Hepatocyte (in vitro differentiated cells): Measurements from ENCODE around the gene CHORDC1. TPM values are rescaled to one million over a fixed set of nuclear protein-coding genes. Genes with fewer than 3 reads are reported as not detected.
"Not testable (repeated sequence)": the region's sequence is repeated elsewhere in the genome, so short reads cannot be mapped to it uniquely, and the experiment has no call there.

Experiments
- DNase-seq: peaks from one replicate; pipeline ENCODE4 v3.0.0-alpha.2; 2016; ENCODE audit warnings: low spot score
- H2AFZ ChIP-seq: fragments of 200-600 bp; sonication (generic); 2 replicates; pipeline ENCODE4 v1.6.0; 2016; ENCODE audit warnings: antibody characterized with exemption, mild to moderate bottlenecking
- H3K27ac ChIP-seq: fragments of 200-600 bp; sonication (generic); 2 replicates; pipeline ENCODE4 v1.5.1; 2016; ENCODE audit warnings: mild to moderate bottlenecking
- H3K27me3 ChIP-seq: fragments of 200-600 bp; sonication (generic); 2 replicates; pipeline ENCODE4 v1.6.1; 2016
- H3K36me3 ChIP-seq: fragments of 200-600 bp; sonication (generic); replicated peaks from 2 replicates; pipeline ENCODE4 v1.5.1; 2016; ENCODE audit warnings: low read depth; ENCODE audit not compliant: insufficient read depth
- H3K4me1 ChIP-seq: fragments of 200-600 bp; sonication (generic); 2 replicates; pipeline ENCODE4 v1.5.1; 2016; ENCODE audit warnings: mild to moderate bottlenecking, moderate library complexity; ENCODE audit not compliant: insufficient read depth
- H3K4me2 ChIP-seq: fragments of 200-600 bp; sonication (generic); 2 replicates; pipeline ENCODE4 v1.6.0; 2016
- H3K4me3 ChIP-seq: fragments of 200-600 bp; sonication (generic); 2 replicates; pipeline ENCODE4 v1.5.1; 2016; ENCODE audit warnings: mild to moderate bottlenecking
- H3K79me2 ChIP-seq: fragments of 200-600 bp; sonication (generic); 2 replicates; pipeline ENCODE4 v1.6.0; 2017; ENCODE audit warnings: mild to moderate bottlenecking
- H3K9me2 ChIP-seq: fragments of 200-600 bp; sonication (generic); replicated peaks from 2 replicates; pipeline ENCODE4 v1.6.0; 2017; ENCODE audit warnings: mild to moderate bottlenecking; ENCODE audit not compliant: insufficient read depth
- H3K9me3 ChIP-seq: fragments of 200-600 bp; sonication (generic); 2 replicates; pipeline ENCODE4 v1.5.1; 2016; ENCODE audit warnings: low read depth, mild to moderate bottlenecking
- H4K20me1 ChIP-seq: fragments of 200-600 bp; sonication (generic); 2 replicates; pipeline ENCODE4 v1.6.0; 2016; ENCODE audit warnings: mild to moderate bottlenecking; ENCODE audit not compliant: insufficient read depth, poor library complexity, severe bottlenecking
- CTCF ChIP-seq: fragments of 200-600 bp; sonication (generic); IDR thresholded peaks from 2 replicates; pipeline ENCODE4 v1.5.1; 2016; ENCODE audit warnings: antibody characterized with exemption, mild to moderate bottlenecking; ENCODE audit not compliant: poor library complexity
- EZH2 ChIP-seq: fragments of 200-600 bp; sonication (generic); IDR thresholded peaks from 2 replicates; pipeline ENCODE4 v1.6.1; 2016; ENCODE audit warnings: antibody characterized with exemption, mild to moderate bottlenecking, borderline replicate concordance
- EZH2phosphoT487 ChIP-seq: fragments of 200-600 bp; sonication (generic); IDR thresholded peaks from one replicate; pipeline ENCODE4 v1.6.1; 2018; ENCODE audit warnings: antibody characterized with exemption, mild to moderate bottlenecking, low read depth, moderate library complexity; ENCODE audit not compliant: unreplicated experiment, severe bottlenecking
- WGBS: methylation state at CpG from one replicate; pipeline ENCODE4 v1.1.6; 2016; ENCODE audit warnings: low lambda C conversion rate; ENCODE audit errors: missing lambda C conversion rate; 5-methylcytosine and 5-hydroxymethylcytosine counted together
- polyA plus RNA-seq: library from polyadenylated mRNA; unstranded; fragments of >200 nt; fragmentation: Nextera tagmentation; extraction: Ambion mirVana; gene quantifications from 2 replicates; pipeline ENCODE4 v1.2.1, GENCODE V29; 2016
- total RNA-seq: library from RNA; depleted of rRNA; stranded (reverse); fragments of >200 nt; gene quantifications from 2 replicates; pipeline ENCODE4 v1.2.3, GENCODE V29; 2014

CHORDC1 gene
- total and polyA plus RNA-seq, 2 experiments from 2014 or later: 35.9 to 46.6 TPM

DNA sequence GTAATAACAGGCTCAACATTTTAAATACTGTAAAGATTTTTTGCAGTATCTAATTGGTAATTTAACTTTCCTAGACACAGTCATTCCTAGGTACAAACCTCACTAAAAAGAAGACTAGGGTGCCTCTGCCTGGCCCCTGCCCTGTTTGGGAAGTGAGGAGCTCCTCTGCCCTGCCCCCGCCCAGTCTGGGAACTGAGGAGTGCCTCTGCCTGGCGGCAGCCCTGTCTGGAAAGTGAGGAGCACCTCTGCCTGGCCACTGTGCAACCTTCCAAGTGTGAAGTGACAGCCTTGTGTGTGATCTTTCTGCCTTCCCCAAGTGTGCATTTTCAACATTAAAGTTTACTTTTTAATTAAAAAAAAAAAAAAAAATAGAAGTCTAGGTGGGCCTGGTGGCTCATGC lies 4.2 kb downstream of the CHORDC1 start:
- peaks cover 18% of the 10 kb centered on the region for H3K4me1 ChIP-seq
- no peak overlapping the region for H3K27ac ChIP-seq
- no peak overlapping the region for H2AFZ ChIP-seq
- no peak overlapping the region for H3K4me2 ChIP-seq
- H3K9me2 ChIP-seq: no peaks in the 10 kb centered on the region
- DNase-seq: no peak
- WGBS: 94% methylated on average over 2 of the region's 2 CpGs
- peaks cover 49% of the 10 kb centered on the region for H4K20me1 ChIP-seq
- H3K79me2 ChIP-seq: peaks cover 88% of the 10 kb centered on the region
- H3K9me3 ChIP-seq: no peaks in the 10 kb centered on the region
- H3K36me3 ChIP-seq: no peaks in the 10 kb centered on the region
- TF ChIP-seq CTCF (no peak), EZH2phosphoT487 (no peak), EZH2 (no peak)
- no peaks in the 10 kb centered on the region for H3K27me3 ChIP-seq
- H3K4me3 ChIP-seq: no peak overlapping the region

GRCh38 chr11:90216611-90217010 lies 6.2 kb downstream of the CHORDC1 start:
- H3K36me3 ChIP-seq: no peaks in the 10 kb centered on the region
- no peak for DNase-seq
- H4K20me1 ChIP-seq: peaks cover 44% of the 10 kb centered on the region
- H3K79me2 ChIP-seq: peaks cover 94% of the 10 kb centered on the region
- TF ChIP-seq CTCF (no peak), EZH2 (no peak), EZH2phosphoT487 (no peak)
- H3K9me2 ChIP-seq: no peaks in the 10 kb centered on the region
- H3K4me3 ChIP-seq: no peak overlapping the region
- H3K4me1 ChIP-seq: peaks cover 15% of the 10 kb centered on the region
- H2AFZ ChIP-seq: no peak overlapping the region
- no peaks in the 10 kb centered on the region for H3K27me3 ChIP-seq
- 90% methylated on average over 5 of the region's 5 CpGs for WGBS
- no peaks in the 10 kb centered on the region for H3K9me3 ChIP-seq
- H3K4me2 ChIP-seq: no peak overlapping the region
- H3K27ac ChIP-seq: no peak overlapping the region

GRCh38 chr11:90213322-90213721 lies 9.5 kb downstream of the CHORDC1 start:
- TF ChIP-seq EZH2phosphoT487: no peak
- TF ChIP-seq CTCF: no peak
- TF ChIP-seq EZH2: no peak
- WGBS: 95% methylated on average over 3 of the region's 3 CpGs

DNA sequence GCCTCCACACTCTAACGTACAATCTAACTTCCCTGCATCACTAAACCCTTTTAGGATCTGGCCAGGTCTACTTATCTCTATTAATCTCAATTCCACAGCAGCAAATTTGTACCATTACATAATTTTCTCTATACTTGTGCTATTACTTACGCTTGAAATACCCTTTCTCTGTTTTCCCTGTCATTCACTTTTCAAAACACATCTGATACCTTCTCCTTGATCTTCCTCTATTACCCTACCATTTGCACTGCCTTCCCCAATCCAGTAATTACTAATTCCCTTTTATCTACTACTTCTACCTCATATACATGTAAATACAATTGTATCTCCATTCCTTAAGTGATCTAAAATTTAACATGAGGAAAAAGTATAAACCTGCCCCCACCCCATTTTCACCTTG lies 14.0 kb downstream of the CHORDC1 start:
- peaks cover 24% of the 10 kb centered on the region for H3K79me2 ChIP-seq
- no peak overlapping the region for H3K27ac ChIP-seq
- TF ChIP-seq EZH2phosphoT487: no peak
- H2AFZ ChIP-seq: no peak overlapping the region
- no peaks in the 10 kb centered on the region for H4K20me1 ChIP-seq
- no peak overlapping the region for H3K4me2 ChIP-seq
- 91% methylated on average over 2 of the region's 2 CpGs for WGBS
- no peak overlapping the region for H3K4me3 ChIP-seq
- H3K27me3 ChIP-seq: no peaks in the 10 kb centered on the region
- no peak for DNase-seq
- H3K4me1 ChIP-seq: no peaks in the 10 kb centered on the region
- H3K9me2 ChIP-seq: no peaks in the 10 kb centered on the region
- H3K9me3 ChIP-seq: no peaks in the 10 kb centered on the region
- no peaks in the 10 kb centered on the region for H3K36me3 ChIP-seq

More at GRCh38 chr11:90213322-90213721, 9.5 kb downstream of the CHORDC1 start:
- H3K4me3 ChIP-seq: no peak overlapping the region
- DNase-seq: no peak
- H3K4me2 ChIP-seq: no peak overlapping the region
- H3K27ac ChIP-seq: no peak overlapping the region
- no peaks in the 10 kb centered on the region for H3K9me2 ChIP-seq
- H3K4me1 ChIP-seq: no peaks in the 10 kb centered on the region
- H3K9me3 ChIP-seq: no peaks in the 10 kb centered on the region
- no peaks in the 10 kb centered on the region for H3K27me3 ChIP-seq
- no peaks in the 10 kb centered on the region for H3K36me3 ChIP-seq
- no peak overlapping the region for H2AFZ ChIP-seq
- peaks cover 14% of the 10 kb centered on the region for H4K20me1 ChIP-seq
- peaks cover 66% of the 10 kb centered on the region for H3K79me2 ChIP-seq

DNA sequence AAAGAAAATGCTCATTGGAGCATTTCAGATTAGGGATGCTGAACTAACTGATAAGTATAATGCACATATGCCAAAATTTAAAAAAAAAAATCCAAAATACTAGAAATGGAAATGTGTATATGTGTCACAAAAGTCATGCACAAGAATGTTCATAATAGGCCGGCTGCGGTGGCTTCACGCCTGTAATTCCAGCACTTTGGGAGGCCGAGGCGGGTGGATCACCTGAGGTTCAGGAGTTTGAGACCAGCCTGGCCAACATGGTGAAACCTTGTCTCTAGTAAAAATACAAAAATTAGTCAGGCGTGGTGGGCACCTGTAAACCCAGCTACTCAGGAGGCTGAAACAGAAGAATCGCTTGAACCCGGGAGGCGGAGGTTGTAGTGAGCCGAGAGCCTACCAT lies 14.9 kb downstream of the CHORDC1 start:
- WGBS: 94% methylated on average over 10 of the region's 10 CpGs
- H3K36me3 ChIP-seq, H3K4me2 ChIP-seq: not testable (repeated sequence)

More for the DNA sequence above, 14.9 kb downstream of the CHORDC1 start:
- not testable (repeated sequence) for H2AFZ ChIP-seq, H3K4me3 ChIP-seq, H3K9me2 ChIP-seq, H4K20me1 ChIP-seq, DNase-seq, H3K27me3 ChIP-seq, H3K4me1 ChIP-seq, H3K27ac ChIP-seq, H3K9me3 ChIP-seq
- peaks cover 17% of the 10 kb centered on the region for H3K79me2 ChIP-seq
